H1 (cell line): Measurements from ENCODE around the gene ATPAF2. TPM values are rescaled to one million over a fixed set of nuclear protein-coding genes. Genes with fewer than 3 reads are reported as not detected.

Source experiments
- polyA plus RNA-seq, 7 experiments: library from polyadenylated mRNA; depleted of rRNA in 3 of 7; stranded (reverse) in 5 of 7; unstranded in 2 of 7; fragments of >200 nt in 5 of 7; fragments of 200-250 nt in 2 of 7; gene quantifications; 1 replicate in 5 of 7; 2 replicates in 1 of 7; 4 replicates in 1 of 7; pipeline versions ENCODE4 v1.2.1 to v1.2.3, GENCODE V29; 2011 to 2013; ENCODE audit warnings: missing spikeins in 2 of 7, mixed read lengths in 2 of 7
- total RNA-seq: library from RNA; stranded (reverse); fragmentation: NEBNext Ultra II Directional; extraction: Animal tissue kit (Norgen Biotek cat#: 25700); gene quantifications from 2 replicates; pipeline ENCODE4 v1.2.1, GENCODE V29; 2021

The ATPAF2 gene
- total and polyA plus RNA-seq, 2 of the 8 experiments (the other 6 are each of a cell fraction or from before 2014, with no cell fraction given), result 19.6 to 22.9 TPM

Other genes with a start within 250 kb of the ATPAF2 start
- 69.9 and 70.8 TPM in 2 replicates for gene SREBF1, start 202.2 kb downstream of the ATPAF2 start, total RNA-seq
- gene SREBF1, start 202.2 kb downstream of the ATPAF2 start, polyA plus RNA-seq (2011; rRNA removed), result 28.6 and 64.6 TPM in 2 replicates
- 3.3 and 3.4 TPM in 2 replicates for gene TOM1L2, start 66.8 kb downstream of the ATPAF2 start, total RNA-seq
- gene TOM1L2, start 66.8 kb downstream of the ATPAF2 start, polyA plus RNA-seq (2011; rRNA removed), result 2.0 and 4.2 TPM in 2 replicates
- gene DRC3, start 66.3 kb downstream of the ATPAF2 start, total RNA-seq, result not detected in 2 replicates
- gene DRC3, start 66.3 kb downstream of the ATPAF2 start, polyA plus RNA-seq (2011; rRNA removed), result 0.22 and 0.59 TPM in 2 replicates
- gene GID4, start 240 bp upstream of the ATPAF2 start, total RNA-seq, result 15.0 and 15.2 TPM in 2 replicates
- gene GID4, start 240 bp upstream of the ATPAF2 start, polyA plus RNA-seq (2011; rRNA removed), result 5.4 and 5.6 TPM in 2 replicates
- 44.6 and 50.1 TPM in 2 replicates for gene DRG2, start 48.8 kb upstream of the ATPAF2 start, total RNA-seq
- gene DRG2, start 48.8 kb upstream of the ATPAF2 start, polyA plus RNA-seq (2011; rRNA removed), result 47.8 and 57.5 TPM in 2 replicates
- gene MYO15A, start 69.6 kb upstream of the ATPAF2 start, total RNA-seq, result 1.5 and 1.6 TPM in 2 replicates
- gene MYO15A, start 69.6 kb upstream of the ATPAF2 start, polyA plus RNA-seq (2011; rRNA removed), result 4.2 and 5.5 TPM in 2 replicates
- 86.4 and 86.6 TPM in 2 replicates for gene ALKBH5, start 144.7 kb upstream of the ATPAF2 start, total RNA-seq
- 63.7 and 66.5 TPM in 2 replicates for gene ALKBH5, start 144.7 kb upstream of the ATPAF2 start, polyA plus RNA-seq (2011; rRNA removed)
- gene LLGL1, start 186.5 kb upstream of the ATPAF2 start, total RNA-seq, result 71.3 and 72.8 TPM in 2 replicates
- gene LLGL1, start 186.5 kb upstream of the ATPAF2 start, polyA plus RNA-seq (2011; rRNA removed), result 107 and 137 TPM in 2 replicates
- gene FLII, start 219.6 kb upstream of the ATPAF2 start, total RNA-seq, result 300 and 324 TPM in 2 replicates
- 549 and 674 TPM in 2 replicates for gene FLII, start 219.6 kb upstream of the ATPAF2 start, polyA plus RNA-seq (2011; rRNA removed)
- gene MIEF2, start 221.5 kb upstream of the ATPAF2 start, total RNA-seq, result 9.9 and 12.4 TPM in 2 replicates
- 24.9 and 39.6 TPM in 2 replicates for gene MIEF2, start 221.5 kb upstream of the ATPAF2 start, polyA plus RNA-seq (2011; rRNA removed)